Cardiac muscle cell (in vitro differentiated cells and primary cell): ENCODE results near the gene NDUFA5. TPM values are rescaled to one million over a fixed set of nuclear protein-coding genes. Genes with fewer than 3 reads are reported as not detected.
"Not testable (repeated sequence)": the region's sequence is repeated elsewhere in the genome, so short reads cannot be mapped to it uniquely, and the experiment has no call there.

Experiments used
- DNase-seq, 2 donors: peaks; one replicate each; pipeline versions ENCODE4 v3.0.0 to v3.0.0-alpha.2; 2010 to 2017; ENCODE audit warnings: low read depth in 1 of 2, low spot score in 1 of 2
- H3K27ac ChIP-seq: fragments of 200-600 bp; sonication (generic); 2 replicates; pipeline ENCODE4 v1.5.1; 2016
- H3K27me3 ChIP-seq: fragments of 200-600 bp; sonication (generic); 2 replicates; pipeline ENCODE4 v1.6.0; 2016; ENCODE audit warnings: control low read depth
- H3K36me3 ChIP-seq: fragments of 200-600 bp; sonication (generic); 2 replicates; pipeline ENCODE4 v1.5.1; 2016; ENCODE audit warnings: control low read depth
- H3K4me1 ChIP-seq: fragments of 200-600 bp; sonication (generic); 2 replicates; pipeline ENCODE4 v1.8.1; 2017; ENCODE audit warnings: low read depth, mild to moderate bottlenecking, mixed run types
- H3K4me3 ChIP-seq: fragments of 200-600 bp; sonication (generic); 2 replicates; pipeline ENCODE4 v1.5.1; 2016; ENCODE audit warnings: mild to moderate bottlenecking
- H3K9me3 ChIP-seq: fragments of 200-600 bp; sonication (generic); 2 replicates; pipeline ENCODE4 v1.5.1; 2017; ENCODE audit warnings: low read depth, mild to moderate bottlenecking, control low read depth
- CTCF ChIP-seq: IDR thresholded peaks from 2 replicates; pipeline ENCODE4 v1.5.1; 2012; ENCODE audit warnings: low read depth, mild to moderate bottlenecking, low read length
- polyA plus RNA-seq: library from polyadenylated mRNA; unstranded; fragments of >200 nt; fragmentation: Nextera tagmentation; extraction: Ambion mirVana; gene quantifications from 2 replicates; pipeline ENCODE4 v1.2.1, GENCODE V29; 2016
- total RNA-seq: library from RNA; depleted of rRNA; stranded (reverse); fragments of >200 nt; gene quantifications from 2 replicates; pipeline ENCODE4 v1.2.3, GENCODE V29; 2016

The NDUFA5 gene
- total and polyA plus RNA-seq, 2 experiments from 2014 or later = 64.0 to 217 TPM

- H3K4me1 ChIP-seq = peaks cover 11% of the 10 kb centered on the region
- TF ChIP-seq CTCF = no peak
- no peaks in the 10 kb centered on the region for H3K27me3 ChIP-seq
- H3K27ac ChIP-seq = peak overlapping the region; percentile 96
- H3K4me3 ChIP-seq = peak overlapping the region; percentile 93
- DNase-seq = peak in 1 of 2 donors; percentile 32
- H3K9me3 ChIP-seq = no peaks in the 10 kb centered on the region
- H3K36me3 ChIP-seq = peaks cover 6% of the 10 kb centered on the region
Measured at GRCh38 chr7:123557016-123557397, 611 bp downstream of the NDUFA5 start.

DNA sequence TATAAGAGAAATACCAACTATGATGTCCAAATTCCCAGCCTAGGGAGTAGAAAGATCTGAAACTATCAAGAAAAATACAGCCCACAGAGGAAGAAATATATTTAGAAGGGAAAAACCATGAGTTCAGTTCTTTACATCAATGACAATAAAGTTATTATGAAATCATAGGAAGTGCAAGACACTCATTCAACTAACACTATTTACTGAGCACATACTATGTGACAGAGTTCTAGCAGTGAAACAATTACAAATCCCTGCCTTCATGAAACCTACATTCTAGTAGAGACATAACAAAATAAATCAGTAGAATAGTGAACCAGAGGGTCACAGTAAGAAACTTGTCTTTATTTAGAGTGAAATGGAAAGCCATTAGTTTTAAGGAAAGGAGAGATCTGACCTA is 2.1 kb downstream of the NDUFA5 start:
- no peaks in the 10 kb centered on the region for H3K27me3 ChIP-seq
- no peak for TF ChIP-seq CTCF
- H3K4me3 ChIP-seq = no peak overlapping the region
- no peak for DNase-seq
- H3K27ac ChIP-seq = no peak overlapping the region
- peaks cover 11% of the 10 kb centered on the region for H3K4me1 ChIP-seq
- H3K9me3 ChIP-seq = no peaks in the 10 kb centered on the region
- peaks cover 6% of the 10 kb centered on the region for H3K36me3 ChIP-seq

- TF ChIP-seq CTCF = no peak
- Histone ChIP-seq H3K4me3 (no peak overlapping the region), H3K27me3 (no peaks in the 10 kb centered on the region), H3K4me1 (peaks cover 11% of the 10 kb centered on the region), H3K9me3 (no peaks in the 10 kb centered on the region), H3K27ac (peak overlapping the region; percentile 73), H3K36me3 (peaks cover 21% of the 10 kb centered on the region)
- DNase-seq = no peak
Measured at GRCh38 chr7:123553159-123553558, 4.5 kb downstream of the NDUFA5 start.

GRCh38 chr7:123552641-123553040 is 5.0 kb downstream of the NDUFA5 start:
- H3K36me3 ChIP-seq = peaks cover 22% of the 10 kb centered on the region
- DNase-seq = no peak
- H3K27me3 ChIP-seq = no peaks in the 10 kb centered on the region
- TF ChIP-seq CTCF = no peak
- H3K27ac ChIP-seq = peak overlapping the region; percentile 73
- no peak overlapping the region for H3K4me3 ChIP-seq
- H3K9me3 ChIP-seq = no peaks in the 10 kb centered on the region
- peaks cover 11% of the 10 kb centered on the region for H3K4me1 ChIP-seq

- H3K9me3 ChIP-seq, H3K27ac ChIP-seq, H3K4me3 ChIP-seq, DNase-seq, H3K27me3 ChIP-seq: not testable (repeated sequence)
- Histone ChIP-seq H3K4me1 (peaks cover 11% of the 10 kb centered on the region), H3K36me3 (peaks cover 22% of the 10 kb centered on the region)
Measured at GRCh38 chr7:123552134-123552533, 5.5 kb downstream of the NDUFA5 start.

- Histone ChIP-seq H3K27me3 (no peaks in the 10 kb centered on the region), H3K36me3 (peaks cover 31% of the 10 kb centered on the region), H3K27ac (no peak overlapping the region), H3K4me1 (no peaks in the 10 kb centered on the region), H3K4me3 (no peak overlapping the region), H3K9me3 (no peaks in the 10 kb centered on the region)
- DNase-seq = no peak
- no peak for TF ChIP-seq CTCF
Measured at GRCh38 chr7:123548406-123548805, 9.2 kb downstream of the NDUFA5 start.
